Measurements from ENCODE around the gene SYT7. TPM values are rescaled to one million over a fixed set of nuclear protein-coding genes. Genes with fewer than 3 reads are reported as not detected.

SYT7 gene
- total and polyA plus RNA-seq, 2 of the 8 experiments (the other 6 are each of a cell fraction or from before 2014, with no cell fraction given): 9.6 to 10.5 TPM

DNA sequence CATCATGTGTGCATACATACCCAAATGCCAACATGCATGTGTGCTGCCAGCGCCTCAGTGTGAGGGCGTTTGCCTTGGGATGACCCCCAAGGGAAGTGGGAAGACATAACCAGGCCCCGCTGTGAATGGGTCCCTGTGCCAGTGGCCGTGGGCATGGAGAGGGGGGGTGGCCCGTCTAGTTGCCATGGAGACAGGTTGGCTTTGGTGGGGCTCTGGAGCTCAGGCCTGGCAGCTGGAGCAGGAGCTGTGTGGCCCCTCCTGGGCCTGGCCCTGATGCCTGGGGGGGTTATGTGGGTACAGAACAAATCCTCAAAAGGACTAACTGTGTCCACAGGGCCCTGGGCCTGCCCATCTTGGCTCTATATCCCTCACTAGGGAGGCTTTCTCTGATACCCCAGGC lies 8.0 kb downstream of the SYT7 start (continued):
- TF ChIP-seq, protein P1, sequence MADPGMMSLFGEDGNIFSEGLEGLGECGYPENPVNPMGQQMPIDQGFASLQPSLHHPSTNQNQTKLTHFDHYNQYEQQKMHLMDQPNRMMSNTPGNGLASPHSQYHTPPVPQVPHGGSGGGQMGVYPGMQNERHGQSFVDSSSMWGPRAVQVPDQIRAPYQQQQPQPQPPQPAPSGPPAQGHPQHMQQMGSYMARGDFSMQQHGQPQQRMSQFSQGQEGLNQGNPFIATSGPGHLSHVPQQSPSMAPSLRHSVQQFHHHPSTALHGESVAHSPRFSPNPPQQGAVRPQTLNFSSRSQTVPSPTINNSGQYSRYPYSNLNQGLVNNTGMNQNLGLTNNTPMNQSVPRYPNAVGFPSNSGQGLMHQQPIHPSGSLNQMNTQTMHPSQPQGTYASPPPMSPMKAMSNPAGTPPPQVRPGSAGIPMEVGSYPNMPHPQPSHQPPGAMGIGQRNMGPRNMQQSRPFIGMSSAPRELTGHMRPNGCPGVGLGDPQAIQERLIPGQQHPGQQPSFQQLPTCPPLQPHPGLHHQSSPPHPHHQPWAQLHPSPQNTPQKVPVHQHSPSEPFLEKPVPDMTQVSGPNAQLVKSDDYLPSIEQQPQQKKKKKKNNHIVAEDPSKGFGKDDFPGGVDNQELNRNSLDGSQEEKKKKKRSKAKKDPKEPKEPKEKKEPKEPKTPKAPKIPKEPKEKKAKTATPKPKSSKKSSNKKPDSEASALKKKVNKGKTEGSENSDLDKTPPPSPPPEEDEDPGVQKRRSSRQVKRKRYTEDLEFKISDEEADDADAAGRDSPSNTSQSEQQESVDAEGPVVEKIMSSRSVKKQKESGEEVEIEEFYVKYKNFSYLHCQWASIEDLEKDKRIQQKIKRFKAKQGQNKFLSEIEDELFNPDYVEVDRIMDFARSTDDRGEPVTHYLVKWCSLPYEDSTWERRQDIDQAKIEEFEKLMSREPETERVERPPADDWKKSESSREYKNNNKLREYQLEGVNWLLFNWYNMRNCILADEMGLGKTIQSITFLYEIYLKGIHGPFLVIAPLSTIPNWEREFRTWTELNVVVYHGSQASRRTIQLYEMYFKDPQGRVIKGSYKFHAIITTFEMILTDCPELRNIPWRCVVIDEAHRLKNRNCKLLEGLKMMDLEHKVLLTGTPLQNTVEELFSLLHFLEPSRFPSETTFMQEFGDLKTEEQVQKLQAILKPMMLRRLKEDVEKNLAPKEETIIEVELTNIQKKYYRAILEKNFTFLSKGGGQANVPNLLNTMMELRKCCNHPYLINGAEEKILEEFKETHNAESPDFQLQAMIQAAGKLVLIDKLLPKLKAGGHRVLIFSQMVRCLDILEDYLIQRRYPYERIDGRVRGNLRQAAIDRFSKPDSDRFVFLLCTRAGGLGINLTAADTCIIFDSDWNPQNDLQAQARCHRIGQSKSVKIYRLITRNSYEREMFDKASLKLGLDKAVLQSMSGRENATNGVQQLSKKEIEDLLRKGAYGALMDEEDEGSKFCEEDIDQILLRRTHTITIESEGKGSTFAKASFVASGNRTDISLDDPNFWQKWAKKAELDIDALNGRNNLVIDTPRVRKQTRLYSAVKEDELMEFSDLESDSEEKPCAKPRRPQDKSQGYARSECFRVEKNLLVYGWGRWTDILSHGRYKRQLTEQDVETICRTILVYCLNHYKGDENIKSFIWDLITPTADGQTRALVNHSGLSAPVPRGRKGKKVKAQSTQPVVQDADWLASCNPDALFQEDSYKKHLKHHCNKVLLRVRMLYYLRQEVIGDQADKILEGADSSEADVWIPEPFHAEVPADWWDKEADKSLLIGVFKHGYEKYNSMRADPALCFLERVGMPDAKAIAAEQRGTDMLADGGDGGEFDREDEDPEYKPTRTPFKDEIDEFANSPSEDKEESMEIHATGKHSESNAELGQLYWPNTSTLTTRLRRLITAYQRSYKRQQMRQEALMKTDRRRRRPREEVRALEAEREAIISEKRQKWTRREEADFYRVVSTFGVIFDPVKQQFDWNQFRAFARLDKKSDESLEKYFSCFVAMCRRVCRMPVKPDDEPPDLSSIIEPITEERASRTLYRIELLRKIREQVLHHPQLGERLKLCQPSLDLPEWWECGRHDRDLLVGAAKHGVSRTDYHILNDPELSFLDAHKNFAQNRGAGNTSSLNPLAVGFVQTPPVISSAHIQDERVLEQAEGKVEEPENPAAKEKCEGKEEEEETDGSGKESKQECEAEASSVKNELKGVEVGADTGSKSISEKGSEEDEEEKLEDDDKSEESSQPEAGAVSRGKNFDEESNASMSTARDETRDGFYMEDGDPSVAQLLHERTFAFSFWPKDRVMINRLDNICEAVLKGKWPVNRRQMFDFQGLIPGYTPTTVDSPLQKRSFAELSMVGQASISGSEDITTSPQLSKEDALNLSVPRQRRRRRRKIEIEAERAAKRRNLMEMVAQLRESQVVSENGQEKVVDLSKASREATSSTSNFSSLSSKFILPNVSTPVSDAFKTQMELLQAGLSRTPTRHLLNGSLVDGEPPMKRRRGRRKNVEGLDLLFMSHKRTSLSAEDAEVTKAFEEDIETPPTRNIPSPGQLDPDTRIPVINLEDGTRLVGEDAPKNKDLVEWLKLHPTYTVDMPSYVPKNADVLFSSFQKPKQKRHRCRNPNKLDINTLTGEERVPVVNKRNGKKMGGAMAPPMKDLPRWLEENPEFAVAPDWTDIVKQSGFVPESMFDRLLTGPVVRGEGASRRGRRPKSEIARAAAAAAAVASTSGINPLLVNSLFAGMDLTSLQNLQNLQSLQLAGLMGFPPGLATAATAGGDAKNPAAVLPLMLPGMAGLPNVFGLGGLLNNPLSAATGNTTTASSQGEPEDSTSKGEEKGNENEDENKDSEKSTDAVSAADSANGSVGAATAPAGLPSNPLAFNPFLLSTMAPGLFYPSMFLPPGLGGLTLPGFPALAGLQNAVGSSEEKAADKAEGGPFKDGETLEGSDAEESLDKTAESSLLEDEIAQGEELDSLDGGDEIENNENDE (IDR thresholded peaks at IDR 0.05; ENCODE audit: insufficient replicate concordance, low read length): no peak
- TF ChIP-seq POLR2A (IDR thresholded peaks at IDR 0.05; ENCODE audit: control extremely low read depth in 1 of 2, low read depth in 2 of 2, low read length in 2 of 2) (no peak), GTF2F1 (IDR thresholded peaks at IDR 0.05; ENCODE audit: borderline replicate concordance, low read depth, low read length) (no peak), SP1 (IDR thresholded peaks at IDR 0.05; ENCODE audit: low read depth, low read length) (no peak), TAF7 (optimal IDR thresholded peaks at IDR 0.05; ENCODE audit: borderline replicate concordance, low read depth, low read length) (no peak), HDAC2 (IDR thresholded peaks at IDR 0.05; ENCODE audit: borderline replicate concordance in 1 of 2, low read depth in 2 of 2, low read length in 2 of 2) (no peak), SIN3A (conservative IDR thresholded peaks at IDR 0.05 in 1 of 2, IDR thresholded peaks at IDR 0.05 in 1 of 2; ENCODE audit: low read depth in 1 of 2, low read length in 2 of 2) (no peak), CTBP2 (IDR thresholded peaks at IDR 0.05; ENCODE audit: borderline replicate concordance, insufficient read depth, insufficient read length, low read length) (no peak)

All from H1 (cell line).